ENCODE measurements around the gene CAPZA3. TPM values are rescaled to one million over a fixed set of nuclear protein-coding genes. Genes with fewer than 3 reads are reported as not detected.
"Not testable (repeated sequence)": the region's sequence is repeated elsewhere in the genome, so short reads cannot be mapped to it uniquely, and the experiment has no call there.

Gene CAPZA3
- total RNA-seq, 1 experiment from 2014 or later: not detected

GRCh38 chr12:18690653-18691052 lies 47.3 kb upstream of the CAPZA3 start:
- no peak overlapping the region for H3K9ac ChIP-seq (ENCODE audit: extremely low read depth, insufficient read length, low read length)
- no peak overlapping the region for H2BK15ac ChIP-seq (ENCODE audit: low read depth, low read length)
- no peak overlapping the region for H3K56ac ChIP-seq (ENCODE audit: insufficient read length, low read depth, low read length)
- no peak overlapping the region for H3T11ph ChIP-seq (ENCODE audit: low read length)
- H2AFZ ChIP-seq (ENCODE audit: low read length): no peak overlapping the region
- H2BK5ac ChIP-seq (ENCODE audit: insufficient read length, low read length): no peak overlapping the region
- H4K8ac ChIP-seq (replicated peaks; ENCODE audit: insufficient read length, low read depth, low read length): no peak overlapping the region
- H3K27me3 Mint-ChIP-seq (ENCODE audit: low read depth): no peaks in the 10 kb centered on the region
- no peak overlapping the region for H2BK120ac ChIP-seq (ENCODE audit: low read depth, low read length, poor library complexity, severe bottlenecking)
- no peak overlapping the region for H2BK12ac ChIP-seq (ENCODE audit: insufficient read length, low read depth, low read length)
- H4K5ac ChIP-seq (ENCODE audit: insufficient read length, low read depth, low read length): no peak overlapping the region
- no peak overlapping the region for H3K14ac ChIP-seq (ENCODE audit: insufficient read depth, low read length)
- H3K18ac ChIP-seq (ENCODE audit: insufficient read length, low read depth, low read length): no peak overlapping the region
- no peak overlapping the region for H3K27ac Mint-ChIP-seq
- H3K79me1 ChIP-seq (ENCODE audit: insufficient read depth, low read depth, low read length, poor library complexity, severe bottlenecking): no peaks in the 10 kb centered on the region
- no peaks in the 10 kb centered on the region for H3K23me2 ChIP-seq (ENCODE audit: insufficient read length, low read depth, low read length, poor library complexity, severe bottlenecking)
- H3K27me3 ChIP-seq (ENCODE audit: insufficient read depth, low read length): no peaks in the 10 kb centered on the region
- no peaks in the 10 kb centered on the region for H3K9me3 ChIP-seq (ENCODE audit: control insufficient read depth, low read depth, low read length)
- H3K4me1 ChIP-seq (ENCODE audit: insufficient read depth, low read length): 0 out of 2 replicates have a peak, but pooled peaks cover 2% of the 10 kb centered on the region
- H3K79me2 ChIP-seq (ENCODE audit: insufficient read depth, low read length): no peaks in the 10 kb centered on the region
- TF ChIP-seq CTCF (conservative IDR thresholded peaks at IDR 0.05): no peak
- no peaks in the 10 kb centered on the region for H4K20me1 ChIP-seq (ENCODE audit: control insufficient read depth, insufficient read depth, insufficient read length)
- H3K27ac ChIP-seq (ENCODE audit: insufficient read length, low read depth, low read length): no peak overlapping the region
- no CpG with 5 or more reads among the region's 4 CpGs for WGBS (ENCODE audit: extremely low coverage, insufficient read length, low lambda C conversion rate)
- no peak overlapping the region for H4K91ac ChIP-seq (ENCODE audit: insufficient read length, low read depth, low read length)
- peaks cover 0 to 5% (median 0%) of the 10 kb centered on the region in 3 experiments; a peak in 2 of 7 replicates for H3K36me3 Mint-ChIP-seq (ENCODE audit: insufficient read depth in 1 of 3, low read depth in 3 of 3)
- no peak overlapping the region for H3K23ac ChIP-seq (ENCODE audit: insufficient read length, low read depth, low read length)
- H2BK20ac ChIP-seq (ENCODE audit: low read depth, low read length, poor library complexity, severe bottlenecking): no peak overlapping the region
- no peak overlapping the region for H3K4me3 Mint-ChIP-seq
- H3K4me2 ChIP-seq (ENCODE audit: insufficient read depth, insufficient read length, low read length): no peak overlapping the region
- H2AK5ac ChIP-seq (ENCODE audit: insufficient read length, low read length): no peak overlapping the region
- H3K4me1 Mint-ChIP-seq: no peaks in the 10 kb centered on the region
- H3K4ac ChIP-seq (ENCODE audit: low read depth, low read length): no peak overlapping the region
- H3K9me3 Mint-ChIP-seq: peaks cover 0 to 4% of the 10 kb centered on the region in 2 experiments; a peak in 2 of 5 replicates
- no peak for DNase-seq

DNA sequence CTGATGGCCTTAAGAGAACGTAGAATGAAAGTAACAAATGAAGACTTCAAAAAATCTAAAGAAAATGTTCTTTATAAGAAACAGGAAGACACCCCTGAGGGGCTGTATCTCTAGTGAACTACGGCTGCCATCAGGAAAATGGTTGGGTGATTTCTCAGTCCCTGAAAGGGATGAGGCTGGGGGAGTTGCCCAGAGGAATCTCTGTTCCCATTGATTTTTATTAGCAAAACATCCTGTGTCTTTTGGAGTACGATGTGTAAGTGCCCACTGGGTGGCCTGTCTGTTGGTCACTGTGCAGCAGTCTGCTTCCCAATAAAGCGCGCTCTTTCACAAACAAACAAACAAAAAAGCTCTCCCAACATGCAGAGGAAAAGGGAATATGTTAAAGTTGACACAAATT lies 43.9 kb upstream of the CAPZA3 start:
- not testable (repeated sequence) for H3K4me2 ChIP-seq (ENCODE audit: insufficient read depth, insufficient read length, low read length); H2BK5ac ChIP-seq (ENCODE audit: insufficient read length, low read length); H4K91ac ChIP-seq (ENCODE audit: insufficient read length, low read depth, low read length); H3K27ac ChIP-seq (ENCODE audit: insufficient read length, low read depth, low read length); H3K14ac ChIP-seq (ENCODE audit: insufficient read depth, low read length); H4K5ac ChIP-seq (ENCODE audit: insufficient read length, low read depth, low read length); H3K9ac ChIP-seq (ENCODE audit: extremely low read depth, insufficient read length, low read length); H3K23me2 ChIP-seq (ENCODE audit: insufficient read length, low read depth, low read length, poor library complexity, severe bottlenecking); H3K4me1 ChIP-seq (ENCODE audit: insufficient read depth, low read length); H3K27me3 ChIP-seq (ENCODE audit: insufficient read depth, low read length); H3K4me1 Mint-ChIP-seq; H4K20me1 ChIP-seq (ENCODE audit: control insufficient read depth, insufficient read depth, insufficient read length); H3K36me3 Mint-ChIP-seq (ENCODE audit: insufficient read depth in 1 of 3, low read depth in 3 of 3); H3K9me3 Mint-ChIP-seq; H3K4ac ChIP-seq (ENCODE audit: low read depth, low read length); H3K79me2 ChIP-seq (ENCODE audit: insufficient read depth, low read length); H2AK5ac ChIP-seq (ENCODE audit: insufficient read length, low read length); DNase-seq; H2BK120ac ChIP-seq (ENCODE audit: low read depth, low read length, poor library complexity, severe bottlenecking); H3K9me3 ChIP-seq (ENCODE audit: control insufficient read depth, low read depth, low read length); H3T11ph ChIP-seq (ENCODE audit: low read length); H3K23ac ChIP-seq (ENCODE audit: insufficient read length, low read depth, low read length); H2BK20ac ChIP-seq (ENCODE audit: low read depth, low read length, poor library complexity, severe bottlenecking); H2BK12ac ChIP-seq (ENCODE audit: insufficient read length, low read depth, low read length); H3K27me3 Mint-ChIP-seq (ENCODE audit: low read depth); H3K56ac ChIP-seq (ENCODE audit: insufficient read length, low read depth, low read length); H3K4me3 Mint-ChIP-seq; H2AFZ ChIP-seq (ENCODE audit: low read length); H2BK15ac ChIP-seq (ENCODE audit: low read depth, low read length); H3K79me1 ChIP-seq (ENCODE audit: insufficient read depth, low read depth, low read length, poor library complexity, severe bottlenecking); H4K8ac ChIP-seq (replicated peaks; ENCODE audit: insufficient read length, low read depth, low read length); H3K18ac ChIP-seq (ENCODE audit: insufficient read length, low read depth, low read length); H3K27ac Mint-ChIP-seq
- WGBS (ENCODE audit: extremely low coverage, insufficient read length, low lambda C conversion rate): no CpG with 5 or more reads among the region's 5 CpGs
